LHCN-M2 (cell line): ENCODE results near the gene MUC4. TPM values are rescaled to one million over a fixed set of nuclear protein-coding genes. Genes with fewer than 3 reads are reported as not detected.
A peak's percentile ranks its signal among the peaks of the same experiment; 100 is the strongest.
"Not testable (repeated sequence)": the region's sequence is repeated elsewhere in the genome, so short reads cannot be mapped to it uniquely, and the experiment has no call there.

ENCODE experiments used
- DNase-seq: peaks from one replicate; pipeline ENCODE4 v3.0.0-alpha.2; 2012; ENCODE audit warnings: low read depth
- total RNA-seq: library from RNA; depleted of rRNA; stranded (reverse); fragments of >200 nt; gene quantifications from 2 replicates; pipeline ENCODE4 v1.2.3, GENCODE V29; 2014

The MUC4 gene
- total RNA-seq, 1 experiment from 2014 or later = not detected

GRCh38 chr3:195761123-195761566, 50.6 kb downstream of the MUC4 start:
- no peak for DNase-seq

DNA sequence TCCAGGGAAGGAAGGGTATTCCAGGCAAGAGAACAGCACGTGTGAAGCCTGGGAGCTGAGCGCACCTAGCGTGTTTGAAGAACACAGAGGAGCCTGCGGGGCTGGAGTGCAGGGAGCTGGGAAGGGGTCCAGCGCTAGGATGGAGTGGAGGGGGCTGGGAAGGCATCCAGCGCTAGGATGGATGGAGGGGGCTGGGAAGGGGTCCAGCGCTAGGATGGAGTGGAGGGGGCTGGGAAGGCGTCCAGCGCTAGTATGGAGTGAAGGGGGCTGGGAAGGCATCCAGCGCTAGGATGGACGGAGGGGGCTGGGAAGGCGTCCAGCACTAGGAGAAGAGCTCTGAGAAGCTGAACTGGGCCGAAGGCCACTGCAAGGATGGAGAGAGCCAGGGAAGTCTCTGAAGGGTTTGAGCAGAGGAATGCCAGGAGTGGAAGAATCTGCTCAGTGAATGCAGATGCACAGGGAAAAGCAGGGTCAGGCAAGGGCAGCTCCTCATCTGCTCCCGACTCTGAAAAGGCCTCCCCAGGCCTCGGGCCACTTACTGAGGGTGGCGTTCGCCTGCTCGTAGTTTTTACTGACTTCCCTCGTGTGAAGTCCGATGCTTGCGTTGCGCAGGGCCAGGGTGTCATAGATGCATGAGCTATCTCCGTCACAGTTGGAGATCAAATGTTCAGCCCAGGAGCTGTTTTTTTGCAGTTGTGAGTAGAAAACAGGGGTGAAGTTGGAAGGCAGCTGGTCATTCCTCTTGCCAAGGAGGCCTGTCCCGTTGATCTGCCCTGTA, 51.2 kb downstream of the MUC4 start:
- no peak for DNase-seq

DNA sequence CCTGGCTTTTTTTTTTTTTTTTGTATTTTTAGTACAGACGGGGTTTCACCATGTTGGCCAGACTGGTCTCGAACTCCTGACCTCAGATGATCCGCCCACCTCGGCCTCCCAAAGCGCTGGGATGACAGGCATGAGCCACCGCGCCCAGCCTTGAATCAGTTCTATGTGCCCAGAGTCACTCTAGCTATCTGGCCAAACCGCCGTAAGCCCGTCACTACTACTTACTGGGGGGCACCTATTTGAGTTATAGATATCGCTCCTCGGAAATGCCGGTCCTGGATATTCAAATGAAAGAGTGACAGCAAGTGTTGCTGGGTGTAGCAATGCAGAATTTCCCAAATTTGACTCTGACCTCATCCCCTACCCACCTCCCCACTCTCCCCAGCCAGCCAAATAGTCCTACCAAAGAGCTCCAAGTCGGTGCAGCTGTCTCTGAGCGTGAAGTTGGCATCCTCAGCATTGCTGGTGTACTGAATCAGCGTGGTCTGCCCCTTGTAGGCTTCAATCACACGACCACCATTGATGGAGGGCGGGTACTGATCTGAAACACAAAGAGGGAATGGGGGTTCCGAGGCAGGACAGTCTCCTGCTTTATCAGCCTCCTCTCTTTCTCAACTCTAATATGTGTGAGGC, 52.9 kb downstream of the MUC4 start:
- peak; percentile 6 for DNase-seq

DNA sequence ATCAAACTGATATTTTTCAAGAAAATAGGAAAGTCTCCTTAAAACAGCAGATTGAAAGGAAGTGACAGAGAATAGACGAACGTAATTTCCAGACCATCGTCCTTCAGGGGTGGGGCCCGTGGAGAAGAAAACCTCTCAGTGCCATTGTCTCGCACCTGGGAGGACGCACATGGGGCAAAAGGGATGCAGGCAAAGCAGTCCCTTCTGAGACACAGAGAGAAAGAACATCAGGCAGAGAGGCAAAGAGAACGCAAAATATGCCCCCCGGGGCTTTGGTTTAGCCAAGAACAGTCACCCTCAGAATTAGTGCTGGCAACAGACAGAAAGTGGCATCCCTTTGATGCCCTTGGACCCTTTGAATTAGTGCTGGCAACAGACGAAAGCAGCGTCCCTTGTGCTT, 53.9 kb downstream of the MUC4 start:
- no peak for DNase-seq

- no peak for DNase-seq
Observed at GRCh38 chr3:195757438-195757770, 54.3 kb downstream of the MUC4 start.

- DNase-seq = no peak
Observed at GRCh38 chr3:195755791-195756676, 55.7 kb downstream of the MUC4 start.

DNA sequence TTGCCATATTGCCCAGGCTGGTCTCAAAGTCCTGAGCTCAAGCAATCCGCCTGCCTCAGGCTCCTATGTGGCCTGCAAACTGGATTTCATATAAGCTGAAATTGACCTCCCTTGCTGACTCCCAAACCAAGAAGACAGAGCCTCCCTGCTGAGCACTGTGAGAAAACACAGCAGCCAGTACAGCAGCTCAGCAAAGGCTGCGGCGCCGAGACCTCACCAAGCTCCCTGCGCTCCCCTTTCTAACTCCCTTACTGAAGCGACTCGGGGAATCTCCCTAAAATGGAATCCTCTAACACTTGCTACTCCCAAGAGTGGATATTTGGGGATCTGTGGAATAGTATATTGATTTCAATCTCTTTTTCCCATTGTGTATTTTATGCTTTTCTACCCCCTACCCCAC, 56.3 kb downstream of the MUC4 start:
- DNase-seq = no peak

- DNase-seq = no peak
Observed at GRCh38 chr3:195754906-195755305, 56.8 kb downstream of the MUC4 start.

DNA sequence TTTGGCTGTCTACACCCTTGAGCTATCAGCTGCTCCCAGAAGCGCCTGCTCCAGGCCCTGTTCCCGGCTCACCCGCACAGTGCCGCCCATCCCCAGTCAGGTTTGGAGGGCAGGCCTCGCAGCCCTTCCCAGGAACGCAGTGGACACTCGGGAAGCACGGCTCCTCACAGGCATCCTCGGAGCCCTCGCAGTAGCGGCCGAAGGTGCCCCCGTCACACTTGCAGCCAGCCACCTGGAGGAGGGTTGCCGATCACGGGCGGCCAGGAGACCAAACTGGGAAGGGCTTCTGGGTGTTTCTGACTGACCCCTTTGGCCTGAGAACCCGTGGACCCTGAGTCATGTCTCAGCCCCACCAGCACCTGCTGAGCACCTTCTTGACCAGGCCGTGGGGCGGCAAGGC, 57.6 kb downstream of the MUC4 start:
- no peak for DNase-seq

- no peak for DNase-seq
Observed at GRCh38 chr3:195753581-195753980, 58.1 kb downstream of the MUC4 start.

DNA sequence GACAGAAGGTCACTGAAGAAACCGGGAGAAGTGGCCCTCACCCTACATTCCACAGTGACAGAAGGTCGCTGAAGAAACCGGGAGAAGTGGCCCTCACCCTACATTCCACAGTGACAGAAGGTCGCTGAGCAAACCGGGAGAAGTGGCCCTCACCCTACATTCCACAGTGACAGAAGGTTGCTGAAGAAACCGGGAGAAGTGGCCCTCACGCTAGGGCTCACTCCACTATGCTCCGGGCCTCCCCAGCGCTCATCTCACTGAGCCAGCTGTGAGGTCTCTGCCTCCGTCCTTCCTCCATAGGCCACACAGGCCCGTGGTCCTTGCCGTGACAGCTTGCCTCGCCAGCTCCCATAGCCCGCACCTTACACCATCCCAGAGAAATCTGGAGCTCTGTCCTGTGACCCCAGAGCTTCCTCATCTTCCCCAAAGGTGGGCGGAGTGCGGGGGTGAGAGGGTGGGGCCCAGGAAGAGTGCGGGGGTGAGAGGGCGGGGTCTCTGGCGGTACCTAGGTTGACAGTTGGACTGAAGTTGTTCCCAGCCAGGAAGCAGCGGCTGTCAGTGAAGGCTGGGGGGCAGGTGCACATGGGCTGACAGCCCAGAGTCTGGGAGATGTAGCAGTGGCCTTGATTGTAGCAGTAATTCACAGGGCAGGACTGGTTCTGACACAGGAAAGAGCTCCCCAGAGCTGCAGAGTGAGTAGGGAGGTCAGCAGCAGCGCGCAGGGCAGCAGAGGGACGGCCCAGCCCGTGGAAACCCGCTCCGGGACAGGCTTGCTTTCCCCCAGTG, 59.0 kb downstream of the MUC4 start:
- DNase-seq = no peak

DNA sequence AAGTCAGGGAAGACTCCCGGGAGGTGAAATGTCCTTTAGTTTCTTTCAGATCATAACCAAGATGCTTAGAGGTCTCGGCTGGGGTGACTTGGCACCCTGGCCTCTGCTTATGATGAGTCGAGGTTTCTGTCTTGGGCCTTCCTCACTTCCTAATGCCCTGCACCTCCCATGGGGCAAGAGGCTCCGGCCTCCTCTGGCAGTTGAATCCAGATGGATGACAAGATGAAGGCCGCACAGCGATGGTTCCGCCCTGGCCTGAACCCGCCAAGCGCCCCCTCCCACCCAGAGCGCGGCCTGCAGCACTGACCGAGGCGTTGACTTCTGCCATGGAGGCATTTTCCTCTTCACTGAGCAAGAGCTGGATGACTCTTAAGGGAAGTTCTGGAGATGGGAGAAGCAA, 59.7 kb downstream of the MUC4 start:
- DNase-seq = no peak

GRCh38 chr3:195751560-195751959, 60.2 kb downstream of the MUC4 start:
- DNase-seq = no peak

DNA sequence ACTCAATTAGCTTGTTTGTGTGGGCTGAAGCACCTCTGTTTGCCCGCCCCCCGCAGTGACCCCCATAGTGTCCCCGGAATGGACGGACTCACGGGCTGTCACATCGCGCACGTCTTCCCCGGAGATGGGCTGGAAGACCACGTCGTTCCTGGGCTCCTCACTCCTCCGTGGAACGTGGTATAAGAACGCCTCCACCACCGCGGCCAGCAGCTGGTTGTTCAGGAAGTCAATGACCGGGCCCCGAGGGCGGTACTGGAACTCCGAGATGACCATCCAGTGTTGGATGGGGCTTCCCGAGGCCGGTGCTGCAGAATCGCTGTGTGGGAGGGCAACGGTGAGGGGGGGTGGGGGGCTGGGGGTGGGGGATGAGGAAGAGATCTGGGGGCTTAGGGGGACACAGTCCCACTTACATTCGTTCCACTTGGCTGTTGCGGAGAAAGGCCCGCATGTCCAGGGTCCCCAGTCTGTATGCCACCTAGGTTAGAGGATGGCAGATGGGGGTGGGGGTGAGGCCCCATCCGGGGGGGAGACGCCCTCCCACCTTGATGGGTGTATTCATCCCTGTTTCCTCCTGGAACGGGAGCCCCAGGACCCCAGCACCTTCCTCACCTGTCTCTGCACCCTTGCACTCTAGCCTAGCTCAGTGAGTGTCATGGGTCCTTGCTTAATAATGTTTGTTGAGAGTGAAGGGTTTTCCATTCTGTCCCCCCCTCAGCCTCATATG, 60.8 kb downstream of the MUC4 start:
- DNase-seq = no peak

GRCh38 chr3:195749101-195749500, 62.6 kb downstream of the MUC4 start:
- DNase-seq = not testable (repeated sequence)

DNA sequence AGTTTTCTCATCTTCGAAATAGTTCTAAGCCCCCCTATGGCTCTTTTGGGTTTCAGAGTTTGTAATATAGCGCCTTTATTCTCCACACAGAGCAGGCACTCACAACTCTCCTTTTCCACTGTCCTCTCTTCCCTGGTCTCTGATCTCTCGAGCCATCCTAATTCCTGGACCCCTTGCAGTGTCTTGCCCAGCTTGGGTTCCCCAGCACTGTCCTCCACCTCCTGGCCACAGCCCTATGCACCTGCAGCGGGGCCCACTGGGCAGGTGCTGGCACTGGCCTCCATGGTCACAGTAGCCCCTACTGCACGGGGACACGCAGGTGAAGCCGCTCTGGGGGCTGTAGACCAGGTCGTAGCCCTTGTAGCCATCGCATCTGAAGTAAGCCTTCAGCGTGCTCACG, 63.1 kb downstream of the MUC4 start:
- no peak for DNase-seq

GRCh38 chr3:195746751-195747150, 65.0 kb downstream of the MUC4 start:
- DNase-seq = no peak

DNA sequence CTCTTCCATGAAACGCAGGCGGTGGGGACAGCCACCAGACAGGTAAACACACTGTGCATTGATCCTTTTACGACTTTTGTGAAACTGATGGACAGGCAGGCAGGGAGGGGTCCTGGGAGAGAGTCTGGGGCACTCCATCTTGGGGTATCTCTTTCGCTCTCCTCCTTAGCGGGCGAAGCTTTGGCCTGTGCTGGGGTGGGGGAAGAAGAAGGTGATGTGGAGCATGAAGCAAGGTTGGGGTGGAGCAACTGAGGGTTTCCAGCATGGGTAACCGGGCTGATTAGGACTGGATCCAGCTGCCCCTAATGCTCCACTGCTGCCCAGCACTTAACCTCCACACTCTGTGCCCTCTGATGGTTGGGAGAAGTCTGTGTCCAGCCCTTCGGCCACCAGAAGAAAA, 65.4 kb downstream of the MUC4 start:
- DNase-seq = no peak

DNA sequence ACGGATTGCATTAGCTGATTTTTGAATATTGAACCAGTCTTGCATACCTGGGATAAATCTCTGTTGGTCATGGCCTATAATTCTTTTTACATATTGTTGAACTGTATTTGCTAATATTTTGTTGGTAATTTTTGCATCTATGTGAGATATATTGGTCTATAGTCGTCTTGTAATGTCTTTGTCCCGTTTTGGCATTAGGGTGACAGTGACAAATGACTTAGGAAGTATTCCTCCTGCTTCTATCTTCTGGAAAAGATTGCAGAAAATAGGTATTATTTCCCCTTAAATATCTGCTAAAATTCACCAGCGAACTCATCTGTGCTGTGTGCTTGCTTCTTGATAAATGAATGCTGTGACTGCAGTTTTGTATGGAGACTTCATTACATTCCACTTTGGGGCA, 67.3 kb downstream of the MUC4 start:
- DNase-seq = no peak

GRCh38 chr3:195739561-195740111, 72.1 kb downstream of the MUC4 start:
- no peak for DNase-seq
